IMR-90 (cell line): Measurements from ENCODE around the gene CCDC88B. TPM values are rescaled to one million over a fixed set of nuclear protein-coding genes. Genes with fewer than 3 reads are reported as not detected.

Experiments used
- ATAC-seq: fragments of 200-7000 bp; cut with Tn5 transposase; 2 replicates; pipeline ENCODE4 v1.9.1; 2020; ENCODE audit warnings: low read depth, mild to moderate bottlenecking, moderate library complexity
- BruUV-seq: library from RNA; stranded (reverse); fragments of 400-500 nt; replicated peaks from 2 replicates; lab custom pipeline; 2021; lab: Mats Ljungman, UMichigan
- CTCF ChIA-PET: fragments of 300-600 bp; formaldehyde crosslinking; extraction: SDS; loops from one replicate; lab custom pipeline; 2021; ENCODE audit warnings: antibody characterized with exemption; lab: Yijun Ruan, JAX
- POLR2A ChIA-PET: fragments of 300-600 bp; sonication (Branson Sonifier 250); formaldehyde crosslinking; loops from one replicate; lab custom pipeline; 2022; ENCODE audit warnings: antibody characterized with exemption; ENCODE audit not compliant: unreplicated experiment; lab: Charles Lee
- DNase-seq: peaks from one replicate; pipeline ENCODE4 v3.0.0; 2013
- H2AFZ ChIP-seq: replicated peaks from 2 replicates; pipeline ENCODE3; 2013; ENCODE audit warnings: low read length, mild to moderate bottlenecking; ENCODE audit not compliant: poor library complexity
- H2AK5ac ChIP-seq: 2 replicates; pipeline ENCODE4 v1.6.1; 2013; ENCODE audit warnings: low read depth, low read length, inconsistent platforms
- H2AK9ac ChIP-seq: replicated peaks from 2 replicates; pipeline ENCODE3; 2013; ENCODE audit warnings: mild to moderate bottlenecking, low read depth, low read length, moderate library complexity; ENCODE audit not compliant: poor library complexity
- H2BK120ac ChIP-seq: 2 replicates; pipeline ENCODE4 v1.6.1; 2013; ENCODE audit warnings: low read depth, low read length, inconsistent platforms
- H2BK15ac ChIP-seq: 3 replicates; pipeline ENCODE4 v1.6.1; 2013; ENCODE audit warnings: low read depth, low read length, inconsistent platforms
- H2BK20ac ChIP-seq: 2 replicates; pipeline ENCODE4 v1.6.1; 2013; ENCODE audit warnings: low read depth, mild to moderate bottlenecking, inconsistent platforms, low read length, moderate library complexity
- H2BK5ac ChIP-seq: 2 replicates; pipeline ENCODE4 v1.6.1; 2013; ENCODE audit warnings: mild to moderate bottlenecking, low read depth, low read length, inconsistent platforms; ENCODE audit not compliant: poor library complexity, severe bottlenecking
- H3K14ac ChIP-seq: replicated peaks from 2 replicates; pipeline ENCODE4 v1.6.1; 2013; ENCODE audit warnings: low read depth, low read length, inconsistent platforms
- H3K18ac ChIP-seq: 2 replicates; pipeline ENCODE4 v1.6.1; 2013; ENCODE audit warnings: low read depth, low read length, control low read depth
- H3K23ac ChIP-seq: 2 replicates; pipeline ENCODE4 v1.6.1; 2013; ENCODE audit warnings: low read depth, low read length, inconsistent platforms
- H3K27ac ChIP-seq: 2 replicates; pipeline ENCODE4 v1.5.1; 2013; ENCODE audit warnings: mild to moderate bottlenecking, control low read depth, low read length; ENCODE audit not compliant: insufficient read depth
- H3K27me3 ChIP-seq: 2 replicates; pipeline ENCODE4 v1.6.1; 2013; ENCODE audit warnings: low read length; ENCODE audit not compliant: control insufficient read depth, insufficient read depth
- H3K36me3 ChIP-seq: 2 replicates; pipeline ENCODE4 v1.6.1; 2013; ENCODE audit warnings: low read length, mixed read lengths; ENCODE audit not compliant: control insufficient read depth, insufficient read depth
- H3K4ac ChIP-seq: 2 replicates; pipeline ENCODE4 v1.6.1; 2013; ENCODE audit warnings: low read depth, low read length, inconsistent platforms
- H3K4me1 ChIP-seq: 2 replicates; pipeline ENCODE4 v1.6.1; 2013; ENCODE audit warnings: low read length, mixed read lengths; ENCODE audit not compliant: control insufficient read depth, insufficient read depth
- H3K4me2 ChIP-seq: 2 replicates; pipeline ENCODE4 v1.6.1; 2013; ENCODE audit warnings: low read depth, mild to moderate bottlenecking, control low read depth, low read length, moderate library complexity
- H3K4me3 ChIP-seq: 2 replicates; pipeline ENCODE4 v1.5.1; 2013; ENCODE audit warnings: low read depth, mild to moderate bottlenecking, control low read depth, low read length, moderate library complexity; ENCODE audit not compliant: insufficient read depth
- H3K56ac ChIP-seq: 2 replicates; pipeline ENCODE4 v1.6.1; 2013; ENCODE audit warnings: low read length, inconsistent platforms; ENCODE audit not compliant: insufficient read depth; ENCODE audit errors: extremely low read depth
- H3K79me1 ChIP-seq, 2 experiments: 2 replicates each; pipeline ENCODE4 v1.6.1; 2013; ENCODE audit warnings: low read length in 2 of 2, inconsistent platforms in 1 of 2, low read depth in 1 of 2
- H3K9ac ChIP-seq: 2 replicates; pipeline ENCODE4 v1.6.1; 2013; ENCODE audit warnings: low read depth, low read length, control low read depth
- H3K9me1 ChIP-seq: 2 replicates; pipeline ENCODE4 v1.6.1; 2013; ENCODE audit warnings: low read length, inconsistent platforms; ENCODE audit not compliant: insufficient read depth
- H3K9me3 ChIP-seq: 2 replicates; pipeline ENCODE4 v1.6.1; 2013; ENCODE audit warnings: low read length; ENCODE audit not compliant: control insufficient read depth, insufficient read depth
- H4K20me1 ChIP-seq: 2 replicates; pipeline ENCODE4 v1.6.1; 2013; ENCODE audit warnings: low read length, inconsistent platforms; ENCODE audit not compliant: insufficient read depth
- H4K5ac ChIP-seq: 2 replicates; pipeline ENCODE4 v1.6.1; 2013; ENCODE audit warnings: mild to moderate bottlenecking, low read depth, low read length, control low read depth
- H4K8ac ChIP-seq, 2 experiments: 2 replicates each; pipeline ENCODE4 v1.6.1; 2013; ENCODE audit warnings: low read depth in 2 of 2, low read length in 2 of 2, control low read depth in 1 of 2, inconsistent platforms in 1 of 2
- H4K91ac ChIP-seq: 2 replicates; pipeline ENCODE4 v1.6.1; 2013; ENCODE audit warnings: low read depth, low read length, inconsistent platforms; ENCODE audit not compliant: insufficient read depth
- CEBPB ChIP-seq: IDR thresholded peaks from 2 replicates; pipeline ENCODE4 v1.6.1; 2012; ENCODE audit warnings: low read depth, low read length, improper control_type of control experiment
- NFE2L2 ChIP-seq: fragments of 150-350 bp; IDR thresholded peaks from 2 replicates; pipeline ENCODE4 v1.6.1; 2016; ENCODE audit warnings: low read depth, mild to moderate bottlenecking, low read length
- WGBS, 2 experiments: methylation state at CpG; one replicate each; pipeline versions ENCODE4 v1.1.5 to v1.1.7; 2013; ENCODE audit warnings: missing lambda C conversion rate in 2 of 2; ENCODE audit not compliant: insufficient read length in 1 of 2; ENCODE audit errors: extremely low coverage in 2 of 2; 5-methylcytosine and 5-hydroxymethylcytosine counted together
- dilution Hi-C: fragments of 300-500 bp; cut with HindIII; formaldehyde crosslinking; loops from one replicate; pipeline ENCODE4 v1.14.3; 2018; ENCODE audit warnings: low sequenced_read_pairs; ENCODE audit not compliant: unreplicated experiment
- in situ Hi-C: fragments of 300-500 bp; cut with MboI; formaldehyde crosslinking; loops from 3 replicates; pipeline ENCODE4 v1.14.3; 2019; ENCODE audit warnings: low sequenced_read_pairs, inconsistent platforms, mixed read lengths
- intact Hi-C: fragments of 100-400 bp; cut with micrococcal nuclease; formaldehyde crosslinking; loops from 2 replicates; pipeline ENCODE4 v1.10.0; 2022
- polyA plus RNA-seq, 3 experiments: library from polyadenylated mRNA; depleted of rRNA; stranded (reverse); fragments of >200 nt; gene quantifications; 2 replicates each; pipeline ENCODE4 v1.2.3, GENCODE V29; 2012; ENCODE audit warnings: low replicate concordance in 1 of 3
- total RNA-seq: library from RNA; depleted of rRNA; stranded (reverse); fragments of >200 nt; gene quantifications from 2 replicates; pipeline ENCODE4 v1.2.3, GENCODE V29; 2012

Gene CCDC88B
- total and polyA plus RNA-seq, 2 of the 4 experiments (the other 2 are of a cell fraction), result 1.3 to 2.5 TPM

- Histone ChIP-seq H3K14ac (no peak overlapping the region), H3K23ac (no peak overlapping the region), H2BK20ac (no peak overlapping the region), H2AK5ac (no peak overlapping the region), H3K9ac (no peak overlapping the region), H3K27ac (no peak overlapping the region), H4K5ac (no peak overlapping the region), H4K8ac (no peak overlapping the region), H3K36me3 (peaks cover 59% of the 10 kb centered on the region), H4K91ac (no peak overlapping the region), H3K4me3 (no peak overlapping the region), H3K9me1 (peaks cover 7% of the 10 kb centered on the region), H2BK120ac (no peak overlapping the region), H2AK9ac (peak overlapping the region; percentile 16), H2BK15ac (no peak overlapping the region), H3K27me3 (no peaks in the 10 kb centered on the region), H3K9me3 (no peaks in the 10 kb centered on the region), H2BK5ac (no peak overlapping the region), H3K79me1 (peaks cover 5 to 49% of the 10 kb centered on the region in 2 experiments), H3K18ac (no peak overlapping the region), H3K4me1 (peaks cover 3% of the 10 kb centered on the region), H2AFZ (no peak overlapping the region), H3K4me2 (no peak overlapping the region), H3K4ac (no peak overlapping the region), H3K56ac (no peak overlapping the region), H4K20me1 (no peaks in the 10 kb centered on the region)
- BruUV-seq, result no TSS peak
- in situ Hi-C loops, result no loop called here
- no peak for ATAC-seq
- WGBS, 2 experiments, result 90% methylated on average over 2 of the region's 4 CpGs; no CpG with 5 or more reads in 1 of the 2 experiments
- ChIA-PET CTCF (no interaction called here), POLR2A (no interaction called here)
- intact Hi-C loops, result no loop called here
- dilution Hi-C loops, result no loop called here
- TF ChIP-seq NFE2L2 (no peak), CEBPB (no peak)
- DNase-seq, result no peak
Observed at GRCh38 chr11:64364911-64365310, 24.9 kb downstream of the CCDC88B start.
